ENCODE measurements around the gene GNGT1. TPM values are rescaled to one million over a fixed set of nuclear protein-coding genes. Genes with fewer than 3 reads are reported as not detected.

Gene GNGT1
- total and polyA plus RNA-seq, 4 donors, result not detected

- Histone ChIP-seq H3K27ac (ENCODE audit: low read depth in 1 of 2, low read length in 2 of 2) (no peak overlapping the region), H3K27me3 (ENCODE audit: control insufficient read depth in 4 of 4, insufficient read depth in 4 of 4, low read length in 3 of 4) (no peaks in the 10 kb centered on the region), H3K9ac (ENCODE audit: low read depth in 1 of 2, low read length in 2 of 2) (peak overlapping the region in 1 of 2 donors; percentile 27), H3K4me3 (ENCODE audit: low read depth in 1 of 3, low read length in 3 of 3) (no peak overlapping the region), H3K36me3 (ENCODE audit: control insufficient read depth in 4 of 4, insufficient read depth in 3 of 4, low read depth in 1 of 4, low read length in 3 of 4) (no peaks in the 10 kb centered on the region), H3K9me3 (ENCODE audit: control insufficient read depth in 4 of 4, low read length in 3 of 4) (no peaks in the 10 kb centered on the region), H3K4me1 (ENCODE audit: control insufficient read depth in 4 of 4, insufficient read depth in 4 of 4, low read length in 3 of 4) (no peaks in the 10 kb centered on the region)
- 53% methylated on average over 4 of the region's 4 CpGs for WGBS
- no peak for DNase-seq (ENCODE audit: low spot score)
- TF ChIP-seq JUND (IDR thresholded peaks at IDR 0.05) (no peak), YY1 (IDR thresholded peaks at IDR 0.05) (no peak), ZBTB33 (IDR thresholded peaks at IDR 0.05) (no peak), HNF4A (conservative IDR thresholded peaks at IDR 0.05) (no peak), RXRA (IDR thresholded peaks at IDR 0.05) (no peak), GABPA (IDR thresholded peaks at IDR 0.05 in 1 of 2, conservative IDR thresholded peaks at IDR 0.05 in 1 of 2) (no peak), REST (IDR thresholded peaks at IDR 0.05) (no peak), HNF4G (IDR thresholded peaks at IDR 0.05) (no peak), CTCF (IDR thresholded peaks at IDR 0.05; ENCODE audit: low read depth, low read length, missing input control) (no peak), NR2F2 (IDR thresholded peaks at IDR 0.05) (no peak)
These were observed 37.6 kb downstream of the GNGT1 start for GRCh38 chr7:93943816-93944540.

GRCh38 chr7:93944673-93945072 lies 38.3 kb downstream of the GNGT1 start:
- Histone ChIP-seq H3K9me3 (ENCODE audit: control insufficient read depth in 4 of 4, low read length in 3 of 4) (no peaks in the 10 kb centered on the region), H3K27me3 (ENCODE audit: control insufficient read depth in 4 of 4, insufficient read depth in 4 of 4, low read length in 3 of 4) (no peaks in the 10 kb centered on the region), H3K4me1 (ENCODE audit: control insufficient read depth in 4 of 4, insufficient read depth in 4 of 4, low read length in 3 of 4) (no peaks in the 10 kb centered on the region), H3K4me3 (ENCODE audit: low read depth in 1 of 3, low read length in 3 of 3) (no peak overlapping the region), H3K27ac (ENCODE audit: low read depth in 1 of 2, low read length in 2 of 2) (no peak overlapping the region), H3K9ac (ENCODE audit: low read depth in 1 of 2, low read length in 2 of 2) (no peak overlapping the region), H3K36me3 (ENCODE audit: control insufficient read depth in 4 of 4, insufficient read depth in 3 of 4, low read depth in 1 of 4, low read length in 3 of 4) (no peaks in the 10 kb centered on the region)
- DNase-seq (ENCODE audit: low spot score), result no peak
- WGBS, result 39% methylated on average over 1 of the region's 1 CpG
- TF ChIP-seq CTCF (IDR thresholded peaks at IDR 0.05; ENCODE audit: low read depth, low read length, missing input control), result no peak
- TF ChIP-seq JUND (IDR thresholded peaks at IDR 0.05), result no peak
- no peak for TF ChIP-seq RXRA (IDR thresholded peaks at IDR 0.05)
- no peak for TF ChIP-seq ZBTB33 (IDR thresholded peaks at IDR 0.05)
- TF ChIP-seq FOXA1 (IDR thresholded peaks at IDR 0.05), result no peak
- TF ChIP-seq SP1 (IDR thresholded peaks at IDR 0.05), result no peak
- TF ChIP-seq REST (IDR thresholded peaks at IDR 0.05), result no peak
- no peak for TF ChIP-seq HNF4A (conservative IDR thresholded peaks at IDR 0.05)
- TF ChIP-seq GABPA (IDR thresholded peaks at IDR 0.05 in 1 of 2, conservative IDR thresholded peaks at IDR 0.05 in 1 of 2), result no peak
- no peak for TF ChIP-seq FOXA2 (IDR thresholded peaks at IDR 0.05)
- no peak for TF ChIP-seq RAD21 (IDR thresholded peaks at IDR 0.05)
- TF ChIP-seq TAF1 (conservative IDR thresholded peaks at IDR 0.05), result no peak
- TF ChIP-seq NR2F2 (IDR thresholded peaks at IDR 0.05), result no peak

Data from liver (tissue), 9 donors.